Activated CD8-positive, alpha-beta T cell treated with anti-CD3 and anti-CD28 coated beads for 36 hours (primary cell): ENCODE results near the gene UMAD1. TPM values are rescaled to one million over a fixed set of nuclear protein-coding genes. Genes with fewer than 3 reads are reported as not detected.

ENCODE experiments used
- ATAC-seq: fragments of 200-7000 bp; cut with Tn5 transposase; one replicate; pipeline ENCODE4 v1.10.0; 2021; ENCODE audit warnings: mild to moderate bottlenecking, moderate library complexity
- CTCF ChIA-PET: fragments of 350-600 bp; sonication (Branson Sonifier 250); formaldehyde crosslinking; loops from one replicate; lab custom pipeline; 2021; ENCODE audit warnings: antibody characterized with exemption; lab: Charles Lee
- POLR2A ChIA-PET: fragments of 350-600 bp; sonication (Branson Sonifier 250); formaldehyde crosslinking; loops from one replicate; lab custom pipeline; 2021; ENCODE audit warnings: antibody characterized with exemption; lab: Charles Lee
- DNase-seq: peaks from one replicate; pipeline ENCODE4 v3.0.0-alpha.2; 2020
- H3K27ac Mint-ChIP-seq: one replicate; pipeline ENCODE4 v1.8.0; 2021; ENCODE audit warnings: mild to moderate bottlenecking, mixed read lengths
- H3K27me3 Mint-ChIP-seq: one replicate; pipeline ENCODE4 v1.8.0; 2021; ENCODE audit warnings: mixed read lengths
- H3K36me3 Mint-ChIP-seq: one replicate; pipeline ENCODE4 v1.8.0; 2021; ENCODE audit warnings: low read depth, mixed read lengths
- H3K4me1 Mint-ChIP-seq: one replicate; pipeline ENCODE4 v1.8.0; 2021; ENCODE audit warnings: low read depth, mixed read lengths
- H3K4me3 Mint-ChIP-seq: one replicate; pipeline ENCODE4 v1.8.0; 2021; ENCODE audit warnings: mild to moderate bottlenecking, moderate library complexity, mixed read lengths
- H3K9me3 Mint-ChIP-seq: one replicate; pipeline ENCODE4 v1.8.0; 2021; ENCODE audit warnings: mixed read lengths
- intact Hi-C: fragments of 100-400 bp; cut with micrococcal nuclease; formaldehyde crosslinking; loops from one replicate; pipeline ENCODE4 v1.10.0; 2022
- total RNA-seq, 2 experiments: library from RNA; stranded (reverse); gene quantifications; one replicate each; pipeline ENCODE4 v1.2.3, GENCODE V29; 2021
- TF ChIP-seq, protein P1 (sequence below): fragments of 200-600 bp; IDR thresholded peaks from one replicate; pipeline ENCODE4 v1.8.0; 2022; ENCODE audit warnings: antibody characterized with exemption, mild to moderate bottlenecking

Gene UMAD1
- total RNA-seq, 2 experiments from 2014 or later, result 10.1 to 11.1 TPM

GRCh38 chr7:7897509-7897908, 257.0 kb downstream of the UMAD1 start:
- TF ChIP-seq, protein P1, sequence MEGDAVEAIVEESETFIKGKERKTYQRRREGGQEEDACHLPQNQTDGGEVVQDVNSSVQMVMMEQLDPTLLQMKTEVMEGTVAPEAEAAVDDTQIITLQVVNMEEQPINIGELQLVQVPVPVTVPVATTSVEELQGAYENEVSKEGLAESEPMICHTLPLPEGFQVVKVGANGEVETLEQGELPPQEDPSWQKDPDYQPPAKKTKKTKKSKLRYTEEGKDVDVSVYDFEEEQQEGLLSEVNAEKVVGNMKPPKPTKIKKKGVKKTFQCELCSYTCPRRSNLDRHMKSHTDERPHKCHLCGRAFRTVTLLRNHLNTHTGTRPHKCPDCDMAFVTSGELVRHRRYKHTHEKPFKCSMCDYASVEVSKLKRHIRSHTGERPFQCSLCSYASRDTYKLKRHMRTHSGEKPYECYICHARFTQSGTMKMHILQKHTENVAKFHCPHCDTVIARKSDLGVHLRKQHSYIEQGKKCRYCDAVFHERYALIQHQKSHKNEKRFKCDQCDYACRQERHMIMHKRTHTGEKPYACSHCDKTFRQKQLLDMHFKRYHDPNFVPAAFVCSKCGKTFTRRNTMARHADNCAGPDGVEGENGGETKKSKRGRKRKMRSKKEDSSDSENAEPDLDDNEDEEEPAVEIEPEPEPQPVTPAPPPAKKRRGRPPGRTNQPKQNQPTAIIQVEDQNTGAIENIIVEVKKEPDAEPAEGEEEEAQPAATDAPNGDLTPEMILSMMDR, result no peak
- Mint-ChIP-seq H3K27ac (no peak overlapping the region), H3K9me3 (no peaks in the 10 kb centered on the region), H3K36me3 (no peaks in the 10 kb centered on the region), H3K4me1 (no peaks in the 10 kb centered on the region), H3K4me3 (no peak overlapping the region), H3K27me3 (no peaks in the 10 kb centered on the region)
- POLR2A ChIA-PET, result no interaction called here
- CTCF ChIA-PET, result interaction anchor here (1.3 to 1.7 kb wide), 2 partner anchors 11 to 14 kb away, joined by 3 to 5 read pairs; no protein-coding TSS in a partner anchor
- intact Hi-C loops, result no loop called here
- DNase-seq (no peak), ATAC-seq (no peak)

GRCh38 chr7:7897949-7898515, 257.5 kb downstream of the UMAD1 start:
- ATAC-seq (no peak), DNase-seq (no peak)
- H3K4me3 Mint-ChIP-seq, result no peak overlapping the region
- H3K27ac Mint-ChIP-seq, result no peak overlapping the region
- POLR2A ChIA-PET, result no interaction called here
- CTCF ChIA-PET, result interaction anchor here (1.3 to 1.7 kb wide), 2 partner anchors 10 to 14 kb away, joined by 3 to 5 read pairs; no protein-coding TSS in a partner anchor
- H3K9me3 Mint-ChIP-seq, result no peaks in the 10 kb centered on the region
- no peaks in the 10 kb centered on the region for H3K4me1 Mint-ChIP-seq
- intact Hi-C loops, result no loop called here
- no peaks in the 10 kb centered on the region for H3K27me3 Mint-ChIP-seq
- no peaks in the 10 kb centered on the region for H3K36me3 Mint-ChIP-seq
- TF ChIP-seq, protein P1, result no peak

- intact Hi-C loops, result no loop called here
- peaks cover 1% of the 10 kb centered on the region for H3K36me3 Mint-ChIP-seq
- POLR2A ChIA-PET, result no interaction called here
- DNase-seq (no peak), ATAC-seq (no peak)
- CTCF ChIA-PET, result no interaction called here
- TF ChIP-seq, protein P1, result no peak
- H3K27me3 Mint-ChIP-seq, result no peaks in the 10 kb centered on the region
- H3K4me3 Mint-ChIP-seq, result no peak overlapping the region
- peaks cover 5% of the 10 kb centered on the region for H3K9me3 Mint-ChIP-seq
- no peak overlapping the region for H3K27ac Mint-ChIP-seq
- no peaks in the 10 kb centered on the region for H3K4me1 Mint-ChIP-seq
Observed at GRCh38 chr7:7902845-7903244, 262.3 kb downstream of the UMAD1 start.

- DNase-seq (no peak), ATAC-seq (no peak)
- TF ChIP-seq, protein P1, result no peak
- no peaks in the 10 kb centered on the region for H3K27me3 Mint-ChIP-seq
- no peak overlapping the region for H3K4me3 Mint-ChIP-seq
- peaks cover 6% of the 10 kb centered on the region for H3K9me3 Mint-ChIP-seq
- intact Hi-C loops, result no loop called here
- no peak overlapping the region for H3K27ac Mint-ChIP-seq
- peaks cover 1% of the 10 kb centered on the region for H3K36me3 Mint-ChIP-seq
- CTCF ChIA-PET, result no interaction called here
- POLR2A ChIA-PET, result interaction anchor here (0.7 kb wide), 1 partner anchor 371 kb away, joined by 3 read pairs; no protein-coding TSS in a partner anchor
- H3K4me1 Mint-ChIP-seq, result no peaks in the 10 kb centered on the region
Observed at GRCh38 chr7:7907306-7907705, 266.8 kb downstream of the UMAD1 start.

DNA sequence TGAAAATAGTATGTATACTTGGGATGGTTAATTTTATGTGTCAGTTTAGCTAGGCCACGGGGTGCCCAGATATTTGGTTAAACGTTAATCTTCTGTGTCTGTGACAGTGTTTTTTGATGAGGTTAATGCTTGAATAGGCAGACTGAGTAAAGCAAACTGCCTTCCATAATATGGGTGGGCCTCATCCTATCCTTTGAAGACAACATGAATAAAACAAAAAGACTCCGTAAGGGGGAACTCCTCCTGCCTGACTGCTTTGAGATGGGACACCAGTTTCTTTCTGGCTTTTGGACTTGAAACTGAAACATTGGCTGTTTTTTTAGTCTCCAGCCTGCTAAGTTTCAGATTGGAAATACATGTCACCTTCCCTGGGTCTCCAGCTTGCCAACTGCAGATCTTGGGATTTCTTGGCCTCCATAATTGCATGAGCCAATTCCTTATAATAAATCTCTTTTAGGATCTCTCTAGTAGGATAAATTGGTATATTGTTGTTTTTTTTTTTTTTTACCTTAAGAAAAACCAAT, 268.1 kb downstream of the UMAD1 start:
- DNase-seq (no peak), ATAC-seq (no peak)
- Mint-ChIP-seq H3K36me3 (peaks cover 1% of the 10 kb centered on the region), H3K4me1 (no peaks in the 10 kb centered on the region), H3K27me3 (no peaks in the 10 kb centered on the region), H3K4me3 (no peak overlapping the region), H3K9me3 (peaks cover 6% of the 10 kb centered on the region), H3K27ac (no peak overlapping the region)
- intact Hi-C loops, result no loop called here
- TF ChIP-seq, protein P1, result no peak
- POLR2A ChIA-PET, result no interaction called here
- CTCF ChIA-PET, result interaction anchor here (1.1 to 1.3 kb wide), 2 partner anchors 9 to 11 kb away, joined by 3 read pairs; no protein-coding TSS in a partner anchor
